GM23338 (cell line): Measurements from ENCODE around the gene ADGRL3. TPM values are rescaled to one million over a fixed set of nuclear protein-coding genes. Genes with fewer than 3 reads are reported as not detected.

ENCODE experiments used
- ATAC-seq: fragments of 200-7000 bp; cut with Tn5 transposase; 3 replicates; pipeline ENCODE4 v1.9.1; 2020
- DNase-seq: peaks from one replicate; pipeline ENCODE4 v3.0.0-alpha.2; 2015; ENCODE audit warnings: low spot score
- H2AFZ ChIP-seq: fragments of 200-600 bp; sonication (generic); 2 replicates; pipeline ENCODE4 v1.8.0; 2016; ENCODE audit warnings: antibody characterized with exemption, mild to moderate bottlenecking, moderate library complexity
- H3F3A ChIP-seq: fragments of 200-600 bp; sonication (generic); replicated peaks from 2 replicates; pipeline ENCODE4 v1.8.0; 2017; ENCODE audit warnings: antibody characterized with exemption, mixed run types, low read depth
- H3K27ac ChIP-seq: fragments of 200-600 bp; sonication (generic); 2 replicates; pipeline ENCODE4 v1.6.1; 2016; ENCODE audit warnings: low read depth
- H3K27me3 ChIP-seq: fragments of 200-600 bp; sonication (generic); 2 replicates; pipeline ENCODE4 v1.8.0; 2016; ENCODE audit warnings: mild to moderate bottlenecking, mixed run types, moderate library complexity; ENCODE audit not compliant: insufficient read depth
- H3K36me3 ChIP-seq: fragments of 200-600 bp; sonication (generic); 2 replicates; pipeline ENCODE4 v1.8.0; 2016; ENCODE audit warnings: mild to moderate bottlenecking; ENCODE audit not compliant: insufficient read depth
- H3K4me1 ChIP-seq: fragments of 200-600 bp; sonication (generic); 2 replicates; pipeline ENCODE4 v1.8.0; 2016; ENCODE audit warnings: mild to moderate bottlenecking, moderate library complexity; ENCODE audit not compliant: insufficient read depth
- H3K4me2 ChIP-seq: fragments of 200-600 bp; sonication (generic); 2 replicates; pipeline ENCODE4 v1.7.1; 2017; ENCODE audit warnings: mixed run types
- H3K4me3 ChIP-seq: fragments of 200-600 bp; sonication (generic); 2 replicates; pipeline ENCODE4 v1.6.1; 2016; ENCODE audit warnings: mixed run types
- H3K79me2 ChIP-seq: fragments of 200-600 bp; sonication (generic); replicated peaks from 2 replicates; pipeline ENCODE4 v1.8.0; 2017; ENCODE audit warnings: mild to moderate bottlenecking; ENCODE audit not compliant: insufficient read depth
- H3K9me2 ChIP-seq: fragments of 200-600 bp; sonication (generic); 2 replicates; pipeline ENCODE4 v1.8.0; 2017; ENCODE audit not compliant: insufficient read depth
- H4K20me1 ChIP-seq: fragments of 200-600 bp; sonication (generic); replicated peaks from 2 replicates; pipeline ENCODE4 v1.8.0; 2017; ENCODE audit warnings: mild to moderate bottlenecking; ENCODE audit not compliant: insufficient read depth
- H3K27ac Mint-ChIP-seq: 2 replicates; pipeline ENCODE4 v1.8.0; 2020; ENCODE audit warnings: inconsistent platforms, mild to moderate bottlenecking, moderate library complexity, mixed read lengths
- H3K27me3 Mint-ChIP-seq: 3 replicates; pipeline ENCODE4 v1.8.0; 2022; ENCODE audit warnings: low read depth, mild to moderate bottlenecking, moderate library complexity, mixed read lengths, inconsistent platforms; ENCODE audit not compliant: insufficient read depth, poor library complexity
- H3K36me3 Mint-ChIP-seq: 3 replicates; pipeline ENCODE4 v1.8.0; 2021; ENCODE audit warnings: low read depth, mild to moderate bottlenecking, inconsistent platforms, moderate library complexity, mixed read lengths
- H3K4me1 Mint-ChIP-seq: 3 replicates; pipeline ENCODE4 v1.8.0; 2020; ENCODE audit warnings: mild to moderate bottlenecking, inconsistent platforms, mixed read lengths
- H3K4me3 Mint-ChIP-seq: 3 replicates; pipeline ENCODE4 v1.8.0; 2021; ENCODE audit warnings: moderate library complexity, mild to moderate bottlenecking, inconsistent platforms, mixed read lengths
- H3K9me3 Mint-ChIP-seq: 3 replicates; pipeline ENCODE4 v1.8.0; 2020; ENCODE audit warnings: moderate library complexity, mild to moderate bottlenecking, inconsistent platforms, mixed read lengths
- ETS1 ChIP-seq: IDR thresholded peaks from 2 replicates; pipeline ENCODE4 v1.6.1; 2016; ENCODE audit warnings: antibody characterized with exemption
- EZH2 ChIP-seq: fragments of 200-600 bp; sonication (generic); IDR thresholded peaks from one replicate; pipeline ENCODE4 v1.8.0; 2017; ENCODE audit warnings: antibody characterized with exemption, mild to moderate bottlenecking, low read depth; ENCODE audit not compliant: unreplicated experiment
- EZH2phosphoT487 ChIP-seq: fragments of 200-600 bp; sonication (generic); IDR thresholded peaks from one replicate; pipeline ENCODE4 v1.8.1; 2018; ENCODE audit warnings: antibody characterized with exemption; ENCODE audit not compliant: unreplicated experiment
- JUNB ChIP-seq: IDR thresholded peaks from one replicate; pipeline ENCODE4 v1.6.1; 2016; ENCODE audit warnings: antibody characterized with exemption; ENCODE audit not compliant: unreplicated experiment
- NANOG ChIP-seq: IDR thresholded peaks from 2 replicates; pipeline ENCODE4 v1.6.1; 2016; ENCODE audit warnings: antibody characterized with exemption, borderline replicate concordance
- POLR2AphosphoS5 ChIP-seq: IDR thresholded peaks from 2 replicates; pipeline ENCODE4 v1.6.1; 2016; ENCODE audit warnings: antibody characterized with exemption, low read depth
- REST ChIP-seq: IDR thresholded peaks from one replicate; pipeline ENCODE4 v1.6.1; 2018; ENCODE audit warnings: antibody characterized with exemption; ENCODE audit not compliant: unreplicated experiment
- STAT1 ChIP-seq: IDR thresholded peaks from one replicate; pipeline ENCODE4 v1.6.1; 2016; ENCODE audit warnings: antibody characterized with exemption; ENCODE audit not compliant: unreplicated experiment
- ZNF114 ChIP-seq: fragments of 250-450 bp; sonication (Bioruptor Pico); IDR thresholded peaks from 2 replicates; pipeline ENCODE4 v1.5.0; 2020; ENCODE audit warnings: mild to moderate bottlenecking, moderate library complexity
- ZNF331 ChIP-seq: fragments of 250-450 bp; sonication (Bioruptor Pico); IDR thresholded peaks from 2 replicates; pipeline ENCODE4 v1.5.0; 2020; ENCODE audit warnings: low read depth, mild to moderate bottlenecking, moderate library complexity
- ZNF462 ChIP-seq: fragments of 250-450 bp; sonication (Bioruptor Pico); IDR thresholded peaks from 2 replicates; pipeline ENCODE4 v1.5.0; 2020; ENCODE audit warnings: mild to moderate bottlenecking, moderate library complexity
- polyA plus RNA-seq: library from polyadenylated mRNA; unstranded; fragments of >200 nt; fragmentation: Nextera tagmentation; extraction: Ambion mirVana; gene quantifications from 2 replicates; pipeline ENCODE4 v1.2.1, GENCODE V29; 2016
- total RNA-seq: library from RNA; depleted of rRNA; stranded (reverse); fragments of >200 nt; shearing (Covaris generic); gene quantifications from 2 replicates; pipeline ENCODE4 v1.2.3, GENCODE V29; 2014

Gene ADGRL3
- total and polyA plus RNA-seq, 2 experiments from 2014 or later = 9.7 to 16.5 TPM

- Histone ChIP-seq H3K4me2 (no peak overlapping the region), H3K79me2 (no peaks in the 10 kb centered on the region), H3K27me3 (no peaks in the 10 kb centered on the region), H3K27ac (no peak overlapping the region), H3K36me3 (no peaks in the 10 kb centered on the region), H3K4me3 (no peak overlapping the region), H4K20me1 (no peaks in the 10 kb centered on the region), H2AFZ (no peak overlapping the region), H3F3A (no peaks in the 10 kb centered on the region), H3K4me1 (no peaks in the 10 kb centered on the region), H3K9me2 (no peaks in the 10 kb centered on the region)
- Mint-ChIP-seq H3K4me3 (no peak overlapping the region), H3K9me3 (peaks cover 8% of the 10 kb centered on the region), H3K4me1 (peaks cover 6% of the 10 kb centered on the region; the same call in 2 of the 3 replicates), H3K27me3 (no peaks in the 10 kb centered on the region), H3K36me3 (peaks cover 18% of the 10 kb centered on the region), H3K27ac (no peak overlapping the region)
- DNase-seq (no peak), ATAC-seq (no peak)
- no peak for TF ChIP-seq POLR2AphosphoS5
Measured at GRCh38 chr4:61785761-61786160, 585.6 kb downstream of the ADGRL3 start.

GRCh38 chr4:61786211-61786610, 586.1 kb downstream of the ADGRL3 start:
- no peaks in the 10 kb centered on the region for H3K9me2 ChIP-seq
- no peaks in the 10 kb centered on the region for H3K79me2 ChIP-seq
- Mint-ChIP-seq H3K27me3 (no peaks in the 10 kb centered on the region), H3K9me3 (peaks cover 13% of the 10 kb centered on the region), H3K4me1 (peaks cover 6% of the 10 kb centered on the region; the same call in 2 of the 3 replicates), H3K4me3 (no peak overlapping the region), H3K36me3 (peaks cover 23% of the 10 kb centered on the region), H3K27ac (no peak overlapping the region)
- no peaks in the 10 kb centered on the region for H3K36me3 ChIP-seq
- no peak overlapping the region for H3K27ac ChIP-seq
- H4K20me1 ChIP-seq = no peaks in the 10 kb centered on the region
- H3K4me2 ChIP-seq = no peak overlapping the region
- H3F3A ChIP-seq = no peaks in the 10 kb centered on the region
- ATAC-seq (no peak), DNase-seq (no peak)
- no peaks in the 10 kb centered on the region for H3K27me3 ChIP-seq
- no peaks in the 10 kb centered on the region for H3K4me1 ChIP-seq
- no peak overlapping the region for H2AFZ ChIP-seq
- no peak overlapping the region for H3K4me3 ChIP-seq
- no peak for TF ChIP-seq NANOG
- TF ChIP-seq EZH2 = no peak
- TF ChIP-seq JUNB = no peak
- no peak for TF ChIP-seq STAT1
- no peak for TF ChIP-seq ZNF462 (CRISPR knock-in tag)
- TF ChIP-seq EZH2phosphoT487 = no peak
- TF ChIP-seq POLR2AphosphoS5 = no peak
- no peak for TF ChIP-seq ZNF114
- no peak for TF ChIP-seq ZNF331 (CRISPR knock-in tag)
- no peak for TF ChIP-seq REST
- TF ChIP-seq ETS1 = no peak
